Stomach smooth muscle (tissue), 2 donors: ENCODE data around the gene OPN5.

Source experiments
- H3K27ac ChIP-seq: one replicate; pipeline ENCODE4 v1.7.0; 2013; ENCODE audit warnings: mild to moderate bottlenecking, low read length, inconsistent platforms
- H3K27me3 ChIP-seq, 2 donors: one replicate each; pipeline ENCODE4 v1.7.0; 2013; ENCODE audit warnings: low read length in 2 of 2; ENCODE audit not compliant: insufficient read depth in 2 of 2, control insufficient read depth in 1 of 2
- H3K36me3 ChIP-seq, 2 donors: one replicate each; pipeline ENCODE4 v1.7.0; 2013; ENCODE audit warnings: low read length in 2 of 2; ENCODE audit not compliant: control insufficient read depth in 2 of 2, insufficient read depth in 2 of 2
- H3K4me1 ChIP-seq: one replicate; pipeline ENCODE4 v1.7.0; 2013; ENCODE audit warnings: low read length; ENCODE audit not compliant: control insufficient read depth, insufficient read depth
- H3K4me3 ChIP-seq, 2 donors: one replicate each; pipeline ENCODE4 v1.7.0; 2013; ENCODE audit warnings: low read length in 2 of 2
- H3K9ac ChIP-seq, 2 donors: one replicate each; pipeline ENCODE4 v1.7.0; 2013; ENCODE audit warnings: low read length in 2 of 2, mild to moderate bottlenecking in 1 of 2
- H3K9me3 ChIP-seq, 2 donors: one replicate each; pipeline ENCODE4 v1.7.0; 2013; ENCODE audit warnings: low read length in 2 of 2; ENCODE audit not compliant: control insufficient read depth in 2 of 2
- donor health status: healthy.
- donor health status: Pancreatic carcinoma.

The OPN5 gene

GRCh38 chr6:47822856-47823554 is 41.2 kb downstream of the OPN5 start:
- H3K27me3 ChIP-seq, result no peaks in the 10 kb centered on the region

GRCh38 chr6:47832386-47833100 is 50.7 kb downstream of the OPN5 start:
- no peaks in the 10 kb centered on the region for H3K9me3 ChIP-seq
- no peak overlapping the region for H3K9ac ChIP-seq
- no peaks in the 10 kb centered on the region for H3K36me3 ChIP-seq
- H3K27ac ChIP-seq, result no peak overlapping the region
- H3K27me3 ChIP-seq, result no peaks in the 10 kb centered on the region
- no peaks in the 10 kb centered on the region for H3K4me1 ChIP-seq
- H3K4me3 ChIP-seq, result no peak overlapping the region

More at GRCh38 chr6:47822856-47823554, 41.2 kb downstream of the OPN5 start:
- Histone ChIP-seq H3K4me3 (no peak overlapping the region), H3K9me3 (no peaks in the 10 kb centered on the region), H3K9ac (no peak overlapping the region), H3K4me1 (no peaks in the 10 kb centered on the region), H3K27ac (no peak overlapping the region), H3K36me3 (no peaks in the 10 kb centered on the region)

GRCh38 chr6:47834196-47834595 is 52.4 kb downstream of the OPN5 start:
- Histone ChIP-seq H3K4me3 (no peak overlapping the region), H3K4me1 (no peaks in the 10 kb centered on the region), H3K9ac (no peak overlapping the region), H3K9me3 (no peaks in the 10 kb centered on the region), H3K36me3 (no peaks in the 10 kb centered on the region), H3K27ac (no peak overlapping the region), H3K27me3 (no peaks in the 10 kb centered on the region)

GRCh38 chr6:47836046-47836445 is 54.2 kb downstream of the OPN5 start:
- Histone ChIP-seq H3K36me3 (no peaks in the 10 kb centered on the region), H3K4me3 (no peak overlapping the region), H3K9me3 (peaks cover 0 to 3% of the 10 kb centered on the region in 2 donors), H3K27me3 (no peaks in the 10 kb centered on the region), H3K4me1 (no peaks in the 10 kb centered on the region), H3K27ac (no peak overlapping the region), H3K9ac (no peak overlapping the region)

- Histone ChIP-seq H3K36me3 (no peaks in the 10 kb centered on the region), H3K4me1 (no peaks in the 10 kb centered on the region), H3K9ac (no peak overlapping the region), H3K9me3 (peaks cover 0 to 3% of the 10 kb centered on the region in 2 donors), H3K27ac (no peak overlapping the region), H3K27me3 (no peaks in the 10 kb centered on the region), H3K4me3 (no peak overlapping the region)
Measured at GRCh38 chr6:47836639-47837038, 54.8 kb downstream of the OPN5 start.

GRCh38 chr6:47839645-47840044 is 57.8 kb downstream of the OPN5 start:
- H3K9me3 ChIP-seq, result peaks cover 0 to 3% of the 10 kb centered on the region in 2 donors
- H3K36me3 ChIP-seq, result no peaks in the 10 kb centered on the region
- H3K27me3 ChIP-seq, result no peaks in the 10 kb centered on the region
- no peaks in the 10 kb centered on the region for H3K4me1 ChIP-seq
- H3K4me3 ChIP-seq, result no peak overlapping the region
- H3K27ac ChIP-seq, result no peak overlapping the region
- H3K9ac ChIP-seq, result no peak overlapping the region

- Histone ChIP-seq H3K36me3 (no peaks in the 10 kb centered on the region), H3K27me3 (no peaks in the 10 kb centered on the region), H3K9ac (no peak overlapping the region), H3K4me1 (no peaks in the 10 kb centered on the region), H3K9me3 (peaks cover 0 to under 1% of the 10 kb centered on the region in 2 donors), H3K4me3 (no peak overlapping the region), H3K27ac (no peak overlapping the region)
Measured at GRCh38 chr6:47844881-47845280, 63.0 kb downstream of the OPN5 start.

GRCh38 chr6:47846752-47847151 is 64.9 kb downstream of the OPN5 start:
- Histone ChIP-seq H3K27me3 (no peaks in the 10 kb centered on the region), H3K4me1 (no peaks in the 10 kb centered on the region), H3K9ac (no peak overlapping the region), H3K4me3 (no peak overlapping the region), H3K27ac (no peak overlapping the region), H3K36me3 (no peaks in the 10 kb centered on the region), H3K9me3 (no peaks in the 10 kb centered on the region)

- H3K27ac ChIP-seq, result no peak overlapping the region
- no peaks in the 10 kb centered on the region for H3K27me3 ChIP-seq
- no peaks in the 10 kb centered on the region for H3K4me1 ChIP-seq
- H3K9ac ChIP-seq, result no peak overlapping the region
- no peak overlapping the region for H3K4me3 ChIP-seq
- no peaks in the 10 kb centered on the region for H3K9me3 ChIP-seq
- H3K36me3 ChIP-seq, result no peaks in the 10 kb centered on the region
Measured at GRCh38 chr6:47851091-47851490, 69.3 kb downstream of the OPN5 start.

- H3K27ac ChIP-seq, result no peak overlapping the region
- no peaks in the 10 kb centered on the region for H3K9me3 ChIP-seq
- H3K9ac ChIP-seq, result no peak overlapping the region
- H3K4me3 ChIP-seq, result no peak overlapping the region
- H3K27me3 ChIP-seq, result no peaks in the 10 kb centered on the region
- no peaks in the 10 kb centered on the region for H3K36me3 ChIP-seq
- H3K4me1 ChIP-seq, result no peaks in the 10 kb centered on the region
Measured at GRCh38 chr6:47852727-47853126, 70.9 kb downstream of the OPN5 start.

GRCh38 chr6:47853766-47854165 is 71.9 kb downstream of the OPN5 start:
- H3K9me3 ChIP-seq, result no peaks in the 10 kb centered on the region
- H3K27me3 ChIP-seq, result no peaks in the 10 kb centered on the region
- H3K9ac ChIP-seq, result no peak overlapping the region
- H3K36me3 ChIP-seq, result no peaks in the 10 kb centered on the region
- H3K4me3 ChIP-seq, result no peak overlapping the region
- no peaks in the 10 kb centered on the region for H3K4me1 ChIP-seq
- H3K27ac ChIP-seq, result no peak overlapping the region
